Measurements from ENCODE around the gene ADAMTSL2. TPM values are rescaled to one million over a fixed set of nuclear protein-coding genes. Genes with fewer than 3 reads are reported as not detected.

Gene ADAMTSL2
- polyA plus RNA-seq, 1 of the 3 experiments (the other 2 are of a cell fraction), result 0.21 TPM

DNA sequence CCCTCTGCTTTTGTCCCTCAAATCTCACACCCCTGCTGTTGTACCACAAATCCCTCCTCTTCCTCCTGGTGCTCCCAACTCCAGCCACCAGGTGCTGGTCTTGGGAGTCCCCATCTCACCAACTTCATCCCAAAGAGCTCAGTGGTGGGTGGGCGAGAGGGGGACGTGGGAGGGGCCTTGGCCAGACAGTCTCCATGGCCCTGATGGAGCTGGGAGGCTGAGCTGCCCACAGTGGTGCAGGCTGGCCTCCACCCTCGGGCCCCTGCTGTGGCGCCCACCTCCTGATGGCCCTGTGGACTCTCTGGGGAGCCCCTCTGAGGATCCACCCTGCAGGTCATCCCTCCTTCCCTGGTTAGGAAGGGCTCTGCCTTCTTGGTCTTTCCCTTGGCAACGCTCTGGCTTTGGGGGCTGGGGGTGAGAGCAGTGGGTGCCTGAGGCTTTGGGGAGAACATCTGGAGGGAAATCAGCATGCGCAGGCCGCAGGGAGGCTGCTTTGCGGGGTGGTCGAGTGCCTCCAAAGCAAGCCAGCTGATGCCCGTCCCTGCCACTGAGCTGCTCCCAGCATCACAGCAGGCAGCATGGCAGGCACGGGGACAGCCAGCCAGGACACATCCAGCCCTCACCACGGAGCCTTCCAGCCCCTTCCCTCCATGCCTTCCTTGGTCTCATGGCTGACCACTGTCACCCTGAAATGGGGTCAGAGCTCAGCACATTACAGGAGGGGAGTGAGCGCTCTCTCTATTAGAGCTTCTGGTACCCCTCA lies 82.3 kb downstream of the ADAMTSL2 start:
- Histone ChIP-seq H3K9me2 (no peaks in the 10 kb centered on the region), H3K27me3 (ENCODE audit: insufficient read depth) (peaks cover 12% of the 10 kb centered on the region; the same call in 1 of the 2 replicates), H3K36me3 (replicated peaks in 1 of 2; ENCODE audit: control insufficient read depth in 1 of 2, insufficient read depth in 2 of 2, low read length in 1 of 2) (no peaks in the 10 kb centered on the region), H3K4me3 (ENCODE audit: low read depth in 2 of 2, low read length in 1 of 2) (no peak overlapping the region), H3K4me1 (ENCODE audit: control insufficient read depth in 1 of 2, insufficient read depth in 2 of 2, low read depth in 1 of 2, low read length in 1 of 2) (peaks cover 0 to 34% of the 10 kb centered on the region in 2 experiments; a peak in 1 of 4 replicates), H3K9ac (no peak overlapping the region), H4K20me1 (ENCODE audit: insufficient read depth) (no peaks in the 10 kb centered on the region), H3K4me2 (no peak overlapping the region), H3F3A (replicated peaks; ENCODE audit: insufficient read depth) (no peaks in the 10 kb centered on the region), H2AFZ (ENCODE audit: low read depth) (no peak overlapping the region), H3K27ac (ENCODE audit: low read depth in 2 of 2, low read length in 1 of 2) (no peak overlapping the region; a peak in 1 of 4 replicates), H3K79me2 (ENCODE audit: insufficient read depth) (no peaks in the 10 kb centered on the region), H3K9me3 (no peaks in the 10 kb centered on the region)
- POLR2A ChIA-PET, result interaction anchor here (1.0 to 18.3 kb wide), 2 partner anchors 12 to 21 kb away, joined by 4 to 261 read pairs; partner anchors contain the start of gene DBH
- no peak for DNase-seq
- CTCF ChIA-PET, result interaction anchor here (0.7 to 2.1 kb wide), 7 partner anchors 9 to 351 kb away, joined by 3 to 4 read pairs (median 3); no protein-coding TSS in a partner anchor
- 55% methylated on average over 3 of the region's 13 CpGs for WGBS (ENCODE audit: low lambda C conversion rate)
- no peak for TF ChIP-seq CHD2 (IDR thresholded peaks at IDR 0.05; ENCODE audit: low read length, partially characterized antibody)
- TF ChIP-seq NRF1 (IDR thresholded peaks at IDR 0.05; ENCODE audit: low read depth, low read length), result no peak
- TF ChIP-seq, protein P1, sequence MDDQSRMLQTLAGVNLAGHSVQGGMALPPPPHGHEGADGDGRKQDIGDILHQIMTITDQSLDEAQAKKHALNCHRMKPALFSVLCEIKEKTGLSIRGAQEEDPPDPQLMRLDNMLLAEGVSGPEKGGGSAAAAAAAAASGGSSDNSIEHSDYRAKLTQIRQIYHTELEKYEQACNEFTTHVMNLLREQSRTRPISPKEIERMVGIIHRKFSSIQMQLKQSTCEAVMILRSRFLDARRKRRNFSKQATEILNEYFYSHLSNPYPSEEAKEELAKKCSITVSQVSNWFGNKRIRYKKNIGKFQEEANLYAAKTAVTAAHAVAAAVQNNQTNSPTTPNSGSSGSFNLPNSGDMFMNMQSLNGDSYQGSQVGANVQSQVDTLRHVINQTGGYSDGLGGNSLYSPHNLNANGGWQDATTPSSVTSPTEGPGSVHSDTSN (IDR thresholded peaks at IDR 0.05), result no peak
- TF ChIP-seq, protein P2, sequence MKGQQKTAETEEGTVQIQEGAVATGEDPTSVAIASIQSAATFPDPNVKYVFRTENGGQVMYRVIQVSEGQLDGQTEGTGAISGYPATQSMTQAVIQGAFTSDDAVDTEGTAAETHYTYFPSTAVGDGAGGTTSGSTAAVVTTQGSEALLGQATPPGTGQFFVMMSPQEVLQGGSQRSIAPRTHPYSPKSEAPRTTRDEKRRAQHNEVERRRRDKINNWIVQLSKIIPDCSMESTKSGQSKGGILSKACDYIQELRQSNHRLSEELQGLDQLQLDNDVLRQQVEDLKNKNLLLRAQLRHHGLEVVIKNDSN (IDR thresholded peaks at IDR 0.05; ENCODE audit: borderline replicate concordance, low read depth), result no peak
- TF ChIP-seq TAF1 (IDR thresholded peaks at IDR 0.05; ENCODE audit: borderline replicate concordance, low read depth, low read length), result no peak
- no peak for TF ChIP-seq RAD21 (IDR thresholded peaks at IDR 0.05; ENCODE audit: low read length)
- no peak for TF ChIP-seq SMC3 (IDR thresholded peaks at IDR 0.05; ENCODE audit: low read depth, low read length)
- TF ChIP-seq MXI1 (IDR thresholded peaks at IDR 0.05; ENCODE audit: low read depth, low read length), result no peak
- TF ChIP-seq, protein P3, sequence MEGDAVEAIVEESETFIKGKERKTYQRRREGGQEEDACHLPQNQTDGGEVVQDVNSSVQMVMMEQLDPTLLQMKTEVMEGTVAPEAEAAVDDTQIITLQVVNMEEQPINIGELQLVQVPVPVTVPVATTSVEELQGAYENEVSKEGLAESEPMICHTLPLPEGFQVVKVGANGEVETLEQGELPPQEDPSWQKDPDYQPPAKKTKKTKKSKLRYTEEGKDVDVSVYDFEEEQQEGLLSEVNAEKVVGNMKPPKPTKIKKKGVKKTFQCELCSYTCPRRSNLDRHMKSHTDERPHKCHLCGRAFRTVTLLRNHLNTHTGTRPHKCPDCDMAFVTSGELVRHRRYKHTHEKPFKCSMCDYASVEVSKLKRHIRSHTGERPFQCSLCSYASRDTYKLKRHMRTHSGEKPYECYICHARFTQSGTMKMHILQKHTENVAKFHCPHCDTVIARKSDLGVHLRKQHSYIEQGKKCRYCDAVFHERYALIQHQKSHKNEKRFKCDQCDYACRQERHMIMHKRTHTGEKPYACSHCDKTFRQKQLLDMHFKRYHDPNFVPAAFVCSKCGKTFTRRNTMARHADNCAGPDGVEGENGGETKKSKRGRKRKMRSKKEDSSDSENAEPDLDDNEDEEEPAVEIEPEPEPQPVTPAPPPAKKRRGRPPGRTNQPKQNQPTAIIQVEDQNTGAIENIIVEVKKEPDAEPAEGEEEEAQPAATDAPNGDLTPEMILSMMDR (IDR thresholded peaks at IDR 0.05), result no peak
- no peak for TF ChIP-seq MEF2A (IDR thresholded peaks at IDR 0.05; ENCODE audit: borderline replicate concordance, low read depth)
- TF ChIP-seq FOSL2 (IDR thresholded peaks at IDR 0.05; ENCODE audit: borderline replicate concordance, low read depth), result no peak
- no peak for TF ChIP-seq POLR2AphosphoS5 (IDR thresholded peaks at IDR 0.05; ENCODE audit: low read depth, low read length)
- TF ChIP-seq, protein P4, sequence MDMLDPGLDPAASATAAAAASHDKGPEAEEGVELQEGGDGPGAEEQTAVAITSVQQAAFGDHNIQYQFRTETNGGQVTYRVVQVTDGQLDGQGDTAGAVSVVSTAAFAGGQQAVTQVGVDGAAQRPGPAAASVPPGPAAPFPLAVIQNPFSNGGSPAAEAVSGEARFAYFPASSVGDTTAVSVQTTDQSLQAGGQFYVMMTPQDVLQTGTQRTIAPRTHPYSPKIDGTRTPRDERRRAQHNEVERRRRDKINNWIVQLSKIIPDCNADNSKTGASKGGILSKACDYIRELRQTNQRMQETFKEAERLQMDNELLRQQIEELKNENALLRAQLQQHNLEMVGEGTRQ (IDR thresholded peaks at IDR 0.05; ENCODE audit: borderline replicate concordance, low read depth, low read length), result no peak

Measured in SK-N-SH (cell line).